Panc1 (cell line): Measurements from ENCODE around the gene ZFAND6. TPM values are rescaled to one million over a fixed set of nuclear protein-coding genes. Genes with fewer than 3 reads are reported as not detected.

Experiments used
- ATAC-seq: fragments of 200-7000 bp; cut with Tn5 transposase; 2 replicates; pipeline ENCODE4 v1.9.1; 2020; ENCODE audit warnings: mild to moderate bottlenecking, moderate library complexity
- BruUV-seq: library from RNA; stranded (reverse); fragments of 400-500 nt; replicated peaks from 2 replicates; lab custom pipeline; 2021; lab: Mats Ljungman, UMichigan
- CTCF ChIA-PET: fragments of 300-600 bp; sonication (Branson Sonifier 250); formaldehyde crosslinking; loops from one replicate; lab custom pipeline; 2022; ENCODE audit warnings: antibody characterized with exemption; lab: Charles Lee
- POLR2A ChIA-PET: fragments of 300-600 bp; sonication (Branson Sonifier 250); formaldehyde crosslinking; loops from one replicate; lab custom pipeline; 2022; ENCODE audit warnings: antibody characterized with exemption; lab: Charles Lee
- DNase-seq: peaks from one replicate; pipeline ENCODE4 v3.0.0-alpha.2; 2010; ENCODE audit warnings: low read depth, low spot score
- H3K27ac ChIP-seq: 2 replicates; pipeline ENCODE4 v1.5.1; 2011; ENCODE audit warnings: mild to moderate bottlenecking, low read length, inconsistent platforms
- H3K27me3 ChIP-seq: fragments of 200-500 bp; sonication (Bioruptor generic); 2 replicates; pipeline ENCODE4 v1.6.0; 2014; ENCODE audit warnings: low read length, inconsistent platforms; ENCODE audit not compliant: control insufficient read depth, insufficient read depth
- H3K36me3 ChIP-seq: fragments of 200-500 bp; sonication (Bioruptor generic); 2 replicates; pipeline ENCODE4 v1.5.1; 2014; ENCODE audit warnings: inconsistent platforms, mild to moderate bottlenecking, low read length, moderate library complexity; ENCODE audit not compliant: control insufficient read depth, insufficient read depth
- H3K4me1 ChIP-seq: 2 replicates; pipeline ENCODE4 v1.5.1; 2011; ENCODE audit warnings: inconsistent platforms, mild to moderate bottlenecking, low read length, moderate library complexity; ENCODE audit not compliant: control insufficient read depth, insufficient read depth
- H3K4me3 ChIP-seq, 2 experiments: 2 replicates each; pipeline ENCODE4 v1.5.1; 2011 to 2012; ENCODE audit warnings: low read depth in 2 of 2, low read length in 2 of 2, mild to moderate bottlenecking in 2 of 2, inconsistent platforms in 1 of 2, moderate library complexity in 1 of 2
- H3K9me3 ChIP-seq: fragments of 200-500 bp; sonication (Bioruptor generic); 2 replicates; pipeline ENCODE4 v1.5.1; 2014; ENCODE audit warnings: low read depth, mild to moderate bottlenecking, inconsistent platforms, low read length, moderate library complexity; ENCODE audit not compliant: control insufficient read depth, insufficient read depth
- CTCF ChIP-seq: fragments of 450-650 bp; IDR thresholded peaks from 2 replicates; pipeline ENCODE4 v1.5.1; 2017; ENCODE audit warnings: mild to moderate bottlenecking
- POLR2AphosphoS5 ChIP-seq: IDR thresholded peaks from 2 replicates; pipeline ENCODE4 v1.6.1; 2012; ENCODE audit warnings: mild to moderate bottlenecking, low read depth, low read length, moderate library complexity
- REST ChIP-seq, 2 experiments: IDR thresholded peaks; 2 replicates each; pipeline ENCODE4 v1.6.1; 2011 to 2012; ENCODE audit warnings: low read depth in 2 of 2, control low read depth in 1 of 2, low read length in 1 of 2, mild to moderate bottlenecking in 1 of 2, moderate library complexity in 1 of 2; ENCODE audit not compliant: insufficient read depth in 1 of 2
- SIN3A ChIP-seq: IDR thresholded peaks from 2 replicates; pipeline ENCODE4 v1.6.1; 2012; ENCODE audit warnings: low read depth, mild to moderate bottlenecking, low read length, moderate library complexity, borderline replicate concordance; ENCODE audit not compliant: insufficient read depth
- TCF7L2 ChIP-seq: IDR thresholded peaks from 2 replicates; pipeline ENCODE4 v1.6.1; 2011; ENCODE audit warnings: mild to moderate bottlenecking, low read depth, low read length, inconsistent platforms
- in situ Hi-C: cut with HindIII; loops from 2 replicates; pipeline ENCODE4 v1.10.0; 2016; ENCODE audit warnings: low sequenced_read_pairs, low pct_unique_long_range_greater_than_20kb
- intact Hi-C: fragments of 100-400 bp; cut with micrococcal nuclease; formaldehyde crosslinking; loops from one replicate; pipeline ENCODE4 v1.10.0; 2022; ENCODE audit not compliant: unreplicated experiment
- total RNA-seq: library from RNA; stranded (reverse); gene quantifications from one replicate; pipeline ENCODE4 v1.2.1, GENCODE V29; 2021; ENCODE audit not compliant: unreplicated experiment

ZFAND6 gene
- total RNA-seq, 1 experiment from 2014 or later, result 73.0 TPM

- ATAC-seq (no peak), DNase-seq (no peak)
- Histone ChIP-seq H3K36me3 (no peaks in the 10 kb centered on the region), H3K27me3 (no peaks in the 10 kb centered on the region), H3K4me1 (no peaks in the 10 kb centered on the region; the same call in 1 of the 2 replicates), H3K27ac (no peak overlapping the region), H3K4me3 (no peak overlapping the region), H3K9me3 (no peaks in the 10 kb centered on the region)
- in situ Hi-C loops, result no loop called here
- intact Hi-C loops, result no loop called here
- BruUV-seq, result no TSS peak
- ChIA-PET CTCF (no interaction called here), POLR2A (no interaction called here)
- TF ChIP-seq REST (IDR thresholded peaks at IDR 0.05; ENCODE audit: insufficient read depth in 1 of 2, low read depth in 2 of 2, low read length in 1 of 2) (no peak), SIN3A (no peak), POLR2AphosphoS5 (no peak), CTCF (no peak), TCF7L2 (no peak)
These were observed 108.9 kb downstream of the ZFAND6 start for GRCh38 chr15:80168421-80168820.

DNA sequence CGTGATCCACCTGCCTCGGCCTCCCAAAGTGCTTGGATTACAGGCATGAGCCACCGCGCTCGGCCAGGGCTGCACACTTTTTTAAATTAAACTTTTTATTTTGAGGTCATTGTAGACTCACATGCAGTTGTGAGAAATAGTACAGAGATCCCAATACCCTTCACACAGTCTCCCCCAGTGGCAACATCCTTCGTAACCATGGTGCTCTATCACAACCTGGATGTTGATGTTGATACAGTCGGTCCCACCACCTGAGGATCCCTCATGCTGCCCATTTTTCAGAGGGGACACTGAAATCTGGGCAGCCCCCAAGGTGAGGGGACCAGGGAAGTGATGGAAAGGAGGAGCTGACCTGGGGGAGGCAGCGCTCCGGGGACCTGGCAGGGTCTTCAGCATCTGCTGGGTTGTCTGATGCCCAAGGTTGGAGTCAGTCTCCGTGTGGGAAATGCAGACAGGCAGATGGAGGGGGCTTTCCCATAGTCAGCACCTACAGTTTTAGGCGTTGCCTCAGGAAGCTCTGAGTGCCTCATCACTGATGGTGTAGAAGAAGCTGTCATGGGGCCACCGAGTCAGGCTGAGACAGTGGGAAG, 110.4 kb downstream of the ZFAND6 start:
- Histone ChIP-seq H3K9me3 (no peaks in the 10 kb centered on the region), H3K4me1 (peaks cover 6% of the 10 kb centered on the region), H3K36me3 (no peaks in the 10 kb centered on the region), H3K27me3 (no peaks in the 10 kb centered on the region), H3K4me3 (no peak overlapping the region), H3K27ac (no peak overlapping the region)
- POLR2A ChIA-PET, result no interaction called here
- ATAC-seq (no peak), DNase-seq (no peak)
- BruUV-seq, result no TSS peak
- in situ Hi-C loops (no loop called here), intact Hi-C loops (loop anchor here (5.0 to 10.0 kb wide), 3 partner anchors 108 to 273 kb away; partner anchors contain the start of gene MTHFS)
- CTCF ChIA-PET, result no interaction called here
- TF ChIP-seq TCF7L2 (no peak), CTCF (no peak), SIN3A (no peak), REST (IDR thresholded peaks at IDR 0.05; ENCODE audit: insufficient read depth in 1 of 2, low read depth in 2 of 2, low read length in 1 of 2) (no peak), POLR2AphosphoS5 (no peak)
